HTR-8/SVneo (cell line): ENCODE results near the gene CCDC186.
A peak's percentile ranks its signal among the peaks of the same experiment; 100 is the strongest.

Source experiments
- DNase-seq: peaks from one replicate; pipeline ENCODE4 v3.0.0; 2011; ENCODE audit warnings: low spot score, mixed read lengths; ENCODE audit not compliant: insufficient read length
- FAIRE-seq: peaks from 2 replicates; lab custom pipeline; 2011; peaks lifted over from hg19 to GRCh38; lab: Jason Lieb, UNC

The CCDC186 gene

DNA sequence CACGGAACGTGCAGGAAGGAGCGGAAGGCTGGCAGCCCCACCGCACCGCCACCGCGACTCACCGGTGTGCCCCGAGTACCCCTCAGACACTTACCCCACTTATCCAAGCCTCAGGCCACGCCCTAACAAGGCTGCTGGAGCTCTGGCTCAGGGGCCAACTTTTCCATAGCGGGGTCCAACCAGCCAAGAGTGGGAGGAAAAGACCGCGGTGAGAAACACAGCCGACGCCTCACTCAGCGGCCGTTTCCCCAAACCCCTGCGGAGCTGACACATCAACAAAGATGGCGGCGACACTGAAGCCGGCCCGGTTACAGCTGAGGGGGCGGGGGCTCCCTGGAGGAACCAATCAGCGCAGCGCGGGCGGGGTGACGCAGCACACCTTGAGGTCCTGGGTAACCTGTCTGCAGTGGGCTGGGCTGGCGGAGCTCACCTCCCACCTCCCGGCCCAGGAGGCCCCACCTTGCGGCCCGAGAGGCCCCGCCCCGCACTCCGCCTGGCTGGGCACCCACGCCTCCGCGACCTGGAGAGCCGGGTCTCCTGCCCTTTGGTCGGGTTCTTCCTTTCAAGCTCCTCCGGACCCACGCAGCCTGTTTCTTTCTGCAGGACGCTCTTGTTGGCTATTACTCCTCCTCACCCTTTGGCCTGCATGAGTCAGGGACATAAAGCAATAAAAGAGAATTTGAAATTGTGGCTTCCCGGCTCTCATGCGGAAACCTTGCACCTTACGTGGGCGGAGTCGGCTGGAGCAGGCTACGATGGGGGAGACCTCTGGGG, at the start of gene CCDC186:
CCDC186 (minus strand) TSS at position 283 of the 774 bp plus-strand sequence. CDS start 10,935 bp downstream, outside the sequence.
- peak; percentile 58 for FAIRE-seq
- peak; percentile 89 for DNase-seq

DNA sequence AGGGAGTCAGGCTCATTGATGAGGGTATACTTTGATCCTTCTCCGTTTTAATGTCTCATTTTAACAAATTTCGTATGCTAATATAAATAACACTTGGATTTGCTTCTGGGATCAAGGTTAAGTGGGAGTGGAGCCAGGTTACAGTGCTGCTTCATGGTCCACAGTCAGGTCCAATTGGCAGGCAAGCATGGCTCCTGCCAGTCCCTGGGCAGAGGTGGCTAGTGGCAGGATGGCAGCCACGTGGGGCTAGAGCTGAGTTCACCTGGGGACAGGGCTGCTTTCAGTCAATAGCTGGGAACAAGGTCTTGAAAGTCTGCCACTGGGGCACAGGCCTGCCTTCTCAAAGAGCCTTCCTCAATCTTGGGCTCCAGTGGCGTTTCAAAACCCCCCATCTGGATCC, 49.1 kb upstream of the CCDC186 start:
- FAIRE-seq: no peak
- no peak for DNase-seq

DNA sequence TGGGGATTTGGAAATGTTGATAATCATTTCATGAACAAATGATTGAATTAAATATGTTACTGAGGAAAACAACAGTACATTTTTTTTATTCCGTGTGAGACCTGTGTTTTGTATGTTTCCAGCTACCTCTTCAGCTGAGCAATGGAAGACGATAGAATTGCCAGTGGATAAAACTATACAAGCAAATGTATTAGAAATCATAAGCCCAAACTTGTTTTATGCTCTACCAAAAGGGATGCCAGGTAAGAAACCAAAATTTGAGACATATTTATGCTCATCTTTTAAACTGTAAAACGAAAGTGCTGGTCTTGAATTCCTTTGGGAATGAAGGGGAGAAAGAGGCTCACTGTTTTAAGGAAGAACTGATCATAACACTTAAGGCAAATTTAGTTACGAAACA, 47.2 kb upstream of the CCDC186 start:
- no peak for FAIRE-seq
- DNase-seq: no peak

DNA sequence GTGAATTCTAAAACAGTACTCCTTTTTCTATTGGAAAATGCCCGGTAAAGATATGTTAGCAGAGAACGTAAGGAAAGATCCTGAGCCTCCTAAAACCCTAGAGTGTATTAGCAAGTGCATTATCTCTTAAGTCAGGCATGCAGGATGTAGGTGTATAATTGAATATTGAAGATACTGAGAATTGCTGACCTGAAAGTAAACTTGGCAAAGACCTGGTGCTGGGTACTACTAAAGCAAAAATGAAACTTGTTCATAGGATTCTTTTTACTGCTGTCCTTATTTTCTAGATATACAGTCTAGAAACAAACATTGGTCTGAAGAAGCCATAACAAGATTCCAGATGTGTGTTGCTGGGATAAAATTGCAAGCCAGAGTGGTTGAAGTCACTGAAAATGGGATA, 46.3 kb upstream of the CCDC186 start:
- DNase-seq: no peak
- FAIRE-seq: no peak

DNA sequence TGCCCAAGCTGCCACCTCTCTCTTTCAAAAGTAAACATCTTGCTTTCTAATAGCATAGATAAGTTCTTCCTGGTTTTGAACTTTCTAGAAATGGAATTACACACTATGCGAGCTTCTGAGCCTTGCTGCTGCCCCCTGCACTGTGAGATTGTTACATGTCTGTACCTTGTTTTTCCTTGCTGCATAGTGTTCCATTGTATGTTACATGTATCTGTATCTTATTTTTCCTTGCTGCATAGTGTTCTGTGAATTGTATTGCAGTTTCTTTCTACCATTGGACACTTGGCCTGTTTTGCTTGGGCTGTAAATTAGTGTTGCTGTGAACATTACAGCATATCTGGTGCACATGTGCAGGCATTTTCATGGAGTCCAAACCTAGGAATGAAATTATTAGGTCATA, 41.0 kb upstream of the CCDC186 start:
- DNase-seq: no peak
- no peak for FAIRE-seq

DNA sequence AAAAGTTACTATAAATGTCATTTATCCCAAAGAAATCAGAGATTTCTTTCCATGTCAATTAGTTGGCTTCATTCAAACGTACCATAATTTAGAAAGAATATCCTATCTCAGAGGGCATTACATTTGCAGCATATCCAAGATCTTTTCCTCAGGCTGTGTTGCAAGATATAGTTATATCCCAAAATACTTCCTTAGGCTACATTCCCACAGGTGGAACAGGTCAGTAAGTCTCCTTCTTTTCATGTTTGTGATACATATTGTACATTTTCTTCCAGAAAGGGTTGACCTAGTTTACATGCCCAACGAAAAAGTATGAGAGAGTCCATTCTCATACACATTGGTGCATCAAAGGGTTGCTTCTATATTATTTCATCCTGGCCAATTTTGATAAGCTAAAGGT, 38.1 kb upstream of the CCDC186 start:
- no peak for FAIRE-seq
- DNase-seq: no peak

DNA sequence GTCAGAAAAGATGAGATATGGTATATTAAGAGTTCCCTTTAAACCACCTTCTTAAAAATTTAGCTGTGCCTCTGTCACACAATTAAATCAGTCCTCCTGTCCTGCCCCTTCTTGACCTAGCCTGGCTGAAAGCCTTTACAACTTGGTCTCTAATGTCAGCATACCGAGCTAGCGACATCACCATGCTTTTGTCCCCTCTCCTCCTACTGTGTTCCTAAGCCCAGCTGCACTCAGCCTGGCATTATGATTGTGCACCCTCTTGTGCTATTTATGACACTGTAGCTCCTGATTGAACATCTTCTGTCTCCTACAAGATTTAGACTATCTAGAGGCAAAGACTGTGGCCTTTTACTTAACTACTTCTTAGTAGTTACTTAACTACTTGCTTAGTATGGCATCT, 34.3 kb upstream of the CCDC186 start:
- DNase-seq (peak; percentile 3), FAIRE-seq (no peak)

DNA sequence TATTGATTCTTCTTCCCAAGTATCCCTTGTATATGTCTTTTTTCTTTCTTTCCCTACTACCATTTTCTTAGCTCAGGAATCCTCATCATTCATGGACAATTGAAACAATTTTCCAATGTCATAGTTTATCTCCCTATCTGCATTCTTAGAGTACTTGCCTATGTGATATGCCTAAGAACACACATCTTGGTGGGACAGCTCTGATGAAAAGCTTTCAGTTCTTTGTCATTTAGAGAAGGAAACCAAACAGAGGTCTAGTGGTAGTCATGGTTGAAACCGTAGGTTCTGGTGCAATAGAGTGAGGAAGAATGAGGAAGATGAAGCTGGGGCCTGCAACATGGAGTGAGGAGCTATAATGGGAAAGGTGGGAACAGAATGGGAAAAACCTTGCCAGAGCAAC, 33.3 kb upstream of the CCDC186 start:
- no peak for DNase-seq
- FAIRE-seq: no peak

DNA sequence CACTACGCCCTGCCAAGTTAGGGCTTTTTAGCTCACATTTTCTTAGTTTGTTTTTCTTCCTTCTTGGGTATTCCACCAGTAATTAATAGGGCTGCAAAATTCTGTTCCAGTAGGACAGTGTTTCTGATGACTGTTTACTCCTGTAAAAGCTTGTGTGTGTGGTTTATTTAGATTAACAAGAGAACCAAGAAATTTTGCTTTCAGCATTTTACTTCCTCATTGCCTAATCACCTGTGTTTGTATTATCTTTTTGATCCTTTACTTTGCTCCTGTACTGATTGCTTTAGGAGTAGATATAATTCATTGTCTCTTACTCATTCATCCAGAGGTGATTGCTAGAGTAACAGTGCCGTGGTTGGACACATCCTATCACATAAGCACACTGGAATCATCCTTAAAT, 32.9 kb upstream of the CCDC186 start:
- DNase-seq: no peak

DNA sequence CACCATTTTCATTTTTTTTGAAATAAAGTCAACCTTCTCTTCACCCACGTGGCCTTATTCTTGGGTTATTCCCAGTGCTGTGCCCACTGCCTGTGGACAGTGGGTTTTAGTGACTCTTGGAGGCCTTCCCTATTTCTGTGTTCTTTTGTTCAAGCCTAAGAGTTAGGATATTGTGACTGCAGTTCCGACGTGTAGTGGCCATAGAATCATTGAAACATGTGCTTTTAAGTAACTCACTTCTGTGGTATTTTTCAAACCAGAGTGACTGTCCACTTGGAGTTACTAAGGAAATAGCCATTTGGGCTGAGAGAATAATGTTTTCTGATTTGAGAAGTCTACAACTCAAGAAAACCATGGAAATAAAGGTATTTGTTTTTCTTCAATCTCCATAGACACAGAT, 28.8 kb upstream of the CCDC186 start:
- DNase-seq: no peak
- FAIRE-seq: no peak

More for the DNA sequence above, 32.9 kb upstream of the CCDC186 start:
- no peak for FAIRE-seq

DNA sequence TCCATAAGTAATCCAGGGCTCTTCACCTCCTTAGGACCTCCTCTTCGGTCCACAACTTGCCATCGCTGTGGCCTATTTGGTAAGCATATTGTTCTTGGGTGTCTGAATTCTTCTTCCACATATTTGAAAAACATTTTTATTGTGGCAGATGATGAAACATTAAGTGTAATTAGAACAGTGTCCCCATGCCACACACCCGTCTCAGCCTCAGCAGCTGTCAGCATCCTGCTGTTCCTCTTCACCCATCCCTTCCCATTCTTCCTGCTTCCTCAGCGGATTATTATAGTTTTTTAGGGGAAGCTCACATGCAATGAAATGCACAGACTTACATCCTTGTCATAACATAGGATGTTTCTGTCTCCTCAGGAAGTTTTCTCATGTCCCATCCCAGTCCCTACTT, 25.2 kb upstream of the CCDC186 start:
- DNase-seq: no peak
- no peak for FAIRE-seq

DNA sequence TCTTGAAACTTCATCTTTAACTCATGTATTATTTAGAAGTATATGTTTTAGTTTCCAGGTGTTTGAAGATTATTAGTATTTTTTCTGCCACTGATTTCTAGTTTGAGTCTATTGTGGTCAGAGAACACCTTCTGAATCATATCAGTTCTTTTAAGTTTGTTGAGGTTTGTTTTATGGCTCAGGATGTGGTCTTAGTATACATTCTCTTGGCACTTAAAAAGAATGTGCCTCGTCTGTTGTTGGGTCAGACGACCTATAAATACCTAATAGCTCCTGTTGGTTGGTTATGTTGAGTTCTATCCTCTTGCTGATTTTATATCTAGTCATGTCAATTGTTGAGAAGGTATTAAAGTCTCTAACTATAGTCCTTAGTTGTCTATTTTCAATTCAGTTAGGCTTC, 21.1 kb upstream of the CCDC186 start:
- no peak for DNase-seq
- FAIRE-seq: no peak

DNA sequence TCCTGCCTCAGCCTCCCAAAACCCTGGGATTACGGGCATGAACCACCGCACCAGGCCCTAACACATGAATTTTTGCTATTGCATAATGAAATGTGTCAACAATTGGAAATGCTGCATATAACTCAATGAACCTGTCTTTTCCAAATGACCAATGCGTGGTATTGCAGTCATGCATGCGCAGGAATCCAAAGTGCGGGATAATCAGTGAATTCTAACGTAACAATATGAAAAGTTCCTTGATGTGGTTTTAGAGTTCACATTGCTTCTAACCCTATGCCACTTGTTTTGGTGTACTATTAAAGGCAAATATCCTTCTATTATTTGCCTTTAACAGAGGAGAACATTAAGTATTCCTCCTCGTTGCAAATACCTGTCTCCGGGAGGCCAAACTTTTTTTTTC, 15.7 kb upstream of the CCDC186 start:
- FAIRE-seq (no peak), DNase-seq (no peak)

DNA sequence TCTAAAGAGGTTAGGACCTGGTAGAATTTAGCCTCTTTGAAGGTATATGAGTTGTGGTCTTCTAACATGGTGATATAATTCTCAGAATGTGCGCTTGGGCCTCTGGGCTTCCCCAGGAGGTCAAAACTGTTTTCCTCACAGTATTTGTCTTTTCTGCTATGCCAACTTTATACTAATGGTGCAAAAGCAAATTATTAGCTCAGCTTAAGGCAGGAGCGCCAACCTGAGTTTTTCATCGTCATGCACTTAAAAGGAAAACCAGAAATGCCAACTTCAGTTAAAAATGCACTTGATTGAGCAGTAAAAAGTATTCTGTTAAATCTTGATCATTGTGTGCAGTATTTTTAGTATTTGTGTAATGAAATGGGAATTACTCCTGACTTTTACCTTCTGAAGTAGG, 14.9 kb upstream of the CCDC186 start:
- FAIRE-seq: no peak
- DNase-seq: no peak

DNA sequence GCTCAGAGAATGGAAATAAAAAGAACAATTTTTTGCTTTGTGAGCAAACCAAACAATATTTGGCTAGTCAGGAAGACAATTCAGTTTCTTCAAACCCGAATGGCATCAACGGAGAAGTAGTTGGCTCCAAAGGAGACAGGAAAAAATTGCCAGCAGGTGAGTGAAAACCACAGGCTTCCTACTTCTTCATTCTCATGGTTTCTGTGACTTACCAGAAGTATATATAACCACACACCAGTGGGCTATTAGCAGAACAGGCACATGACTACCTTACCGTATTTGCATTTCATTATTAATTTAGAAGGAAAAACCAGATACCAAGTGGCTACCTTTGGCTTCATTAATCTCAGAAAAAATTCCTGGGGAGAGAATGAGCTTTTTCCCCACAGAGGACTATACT, 14.0 kb upstream of the CCDC186 start:
- DNase-seq (no peak), FAIRE-seq (no peak)

DNA sequence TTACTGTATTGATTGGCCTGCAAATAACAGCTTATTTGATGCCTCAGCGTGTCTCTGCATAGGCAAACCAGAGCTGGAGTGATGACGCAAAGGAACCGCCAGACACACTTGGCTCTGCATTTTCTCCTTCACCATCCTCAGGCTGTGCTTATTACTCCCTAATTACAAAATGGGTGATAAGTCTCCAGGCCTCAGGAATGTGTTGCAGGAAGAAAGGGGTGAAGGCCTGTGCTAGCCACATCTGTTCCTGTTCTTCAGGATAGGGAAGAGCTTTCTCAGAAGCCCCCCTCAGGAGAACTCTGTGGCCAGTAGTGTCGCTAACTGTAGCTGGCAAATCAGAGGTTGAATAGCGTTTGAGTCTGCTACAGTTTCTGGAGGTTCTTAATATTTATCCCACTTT, 10.3 kb upstream of the CCDC186 start:
- no peak for FAIRE-seq

DNA sequence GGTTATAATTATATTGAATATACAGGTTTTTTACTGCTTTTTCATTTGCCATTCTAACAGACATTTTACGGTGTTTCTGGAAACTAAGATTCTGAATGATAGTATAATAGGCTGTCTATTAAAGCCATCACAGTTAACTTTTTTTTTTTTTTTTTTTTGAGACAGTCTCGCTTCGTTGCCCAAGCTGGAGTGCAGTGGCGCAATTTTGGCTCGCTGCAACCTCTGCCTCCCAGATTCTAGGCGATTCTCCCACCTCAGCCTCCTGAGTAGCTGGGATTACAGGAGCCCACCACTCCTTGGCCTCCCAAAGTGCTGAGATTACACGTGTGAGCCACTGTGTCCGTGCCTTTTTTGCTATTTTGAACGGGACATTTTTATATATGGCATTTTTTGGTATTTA, 9.6 kb upstream of the CCDC186 start:
- DNase-seq (no peak), FAIRE-seq (no peak)

More for the DNA sequence above, 10.3 kb upstream of the CCDC186 start:
- DNase-seq: no peak

DNA sequence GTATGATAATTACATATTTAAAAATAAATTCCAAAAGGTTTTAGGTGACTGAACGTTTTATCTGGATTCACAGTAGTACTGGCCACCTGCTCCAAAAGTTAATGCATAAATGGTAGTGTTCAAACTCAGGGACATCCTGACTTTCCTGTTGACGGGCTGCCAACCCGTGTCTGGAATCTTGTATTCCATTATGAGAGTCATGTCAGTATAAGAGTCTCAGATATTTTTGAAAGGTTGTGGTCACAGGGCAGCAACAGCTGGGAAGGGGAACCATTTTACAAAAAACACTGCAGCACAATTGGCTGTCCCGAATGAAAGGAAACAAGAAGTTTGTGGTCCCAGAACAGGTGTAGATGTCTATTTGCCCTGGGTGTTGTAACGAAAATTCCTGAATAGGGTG, 8.0 kb upstream of the CCDC186 start:
- FAIRE-seq (no peak), DNase-seq (no peak)

DNA sequence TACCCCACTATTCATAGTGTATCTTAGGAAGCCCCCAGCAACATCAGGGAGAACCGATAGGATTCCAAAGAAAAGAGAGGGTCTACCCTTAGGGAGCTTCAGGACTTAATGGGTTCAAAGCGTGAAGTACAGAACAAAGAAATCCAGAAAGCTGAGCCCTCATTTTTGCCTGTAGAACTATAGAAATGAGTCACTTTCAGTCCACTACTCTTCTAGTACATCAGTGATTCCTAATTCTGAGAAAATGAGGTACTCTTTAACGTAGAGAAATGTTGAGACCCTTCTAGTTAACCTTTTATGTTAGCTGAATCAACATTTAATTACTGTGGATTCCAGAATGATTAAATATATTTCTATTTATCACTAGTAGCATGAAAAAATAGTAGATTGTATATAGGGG, 6.9 kb upstream of the CCDC186 start:
- DNase-seq (no peak), FAIRE-seq (no peak)

DNA sequence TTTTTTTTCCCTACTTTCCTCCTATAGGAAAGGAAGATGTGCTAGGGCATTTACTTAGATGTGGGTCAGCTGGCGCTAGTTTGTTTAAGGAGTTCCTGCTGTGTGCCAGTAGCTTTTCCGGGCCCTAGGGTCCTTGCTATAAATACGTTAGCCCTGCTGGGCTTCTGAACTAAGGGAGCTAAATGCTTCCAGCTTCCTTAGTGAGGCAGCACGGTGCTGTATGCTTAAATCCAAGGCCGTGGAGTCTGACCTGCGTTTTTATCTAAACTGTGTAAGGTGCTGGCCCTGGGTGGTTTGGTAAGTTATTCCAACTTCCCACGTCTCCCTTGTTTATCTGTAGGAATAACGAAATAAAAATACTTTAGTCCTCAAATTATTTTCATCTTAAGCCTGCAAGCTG, 5.7 kb upstream of the CCDC186 start:
- no peak for FAIRE-seq

DNA sequence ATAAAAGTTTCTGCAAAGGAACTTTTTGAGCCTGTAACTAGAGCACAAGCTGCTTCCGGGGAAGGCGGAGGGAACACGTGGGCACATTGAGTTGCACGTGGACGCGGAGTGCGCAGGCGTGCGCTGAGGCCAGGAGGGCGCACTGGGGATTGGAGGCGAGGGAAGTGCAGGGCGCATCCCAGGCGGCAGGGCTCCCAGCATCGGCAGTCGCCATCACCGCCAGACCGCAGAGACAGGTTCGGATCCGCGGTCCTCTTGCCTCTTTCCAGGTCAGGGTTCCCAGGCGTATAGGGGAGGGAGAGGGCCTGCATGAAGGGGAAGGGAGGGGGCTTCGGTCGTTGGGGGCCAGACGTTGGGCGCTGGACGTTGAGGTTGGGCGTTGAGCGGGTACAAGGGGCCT, 5.1 kb upstream of the CCDC186 start, which contains the start of gene TDRD1:
TDRD1 (plus strand) TSS at position 206 of the 400 bp plus-strand sequence. CDS start 8,479 bp downstream, outside the sequence.
- FAIRE-seq: no peak
- DNase-seq: no peak

More for the DNA sequence above, 5.7 kb upstream of the CCDC186 start:
- no peak for DNase-seq

DNA sequence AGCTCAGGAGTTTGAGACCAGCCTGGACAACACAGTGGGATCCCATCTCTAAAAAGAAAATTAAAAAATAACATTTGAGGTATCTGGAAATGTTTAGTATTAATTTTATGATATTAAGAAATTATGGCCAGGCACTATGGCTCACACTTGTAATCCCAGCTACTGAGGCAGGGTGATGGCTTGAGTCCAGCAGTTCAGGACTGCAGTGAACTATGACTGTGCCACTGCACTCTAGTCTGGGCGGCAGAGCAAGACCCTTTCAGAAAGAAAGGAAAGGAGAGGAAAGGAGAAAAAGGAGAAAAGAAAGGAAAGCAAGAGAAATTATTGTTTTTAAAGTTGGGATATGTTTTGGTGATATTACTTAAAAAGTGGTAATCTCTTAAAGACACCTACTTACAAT, 2.5 kb upstream of the CCDC186 start:
- FAIRE-seq (no peak), DNase-seq (no peak)
